ENCODE data around the gene FBRS. TPM values are rescaled to one million over a fixed set of nuclear protein-coding genes. Genes with fewer than 3 reads are reported as not detected.
"Not testable (repeated sequence)": the region's sequence is repeated elsewhere in the genome, so short reads cannot be mapped to it uniquely, and the experiment has no call there.

FBRS gene
- total RNA-seq, 2 donors from 2014 or later, result 39.3 to 160 TPM

GRCh38 chr16:30700491-30700890 lies 42.3 kb downstream of the FBRS start:
- peaks cover 10 to 25% of the 10 kb centered on the region in 2 donors for H3K4me1 ChIP-seq (ENCODE audit: control insufficient read depth in 1 of 2, low read depth in 2 of 2)
- ATAC-seq (ENCODE audit: insufficient number of reproducible peaks, low FRiP score, low read depth) (no peak), DNase-seq (ENCODE audit: low spot score) (no peak)
- no peak overlapping the region for H3K4me3 ChIP-seq
- no peak for TF ChIP-seq CTCF (IDR thresholded peaks at IDR 0.05)
- peaks cover 37% of the 10 kb centered on the region for H3K36me3 ChIP-seq
- H3K9me3 ChIP-seq, result no peaks in the 10 kb centered on the region
- peak overlapping the region in 1 of 2 donors; percentile 21 for H3K27ac ChIP-seq
- no peaks in the 10 kb centered on the region for H3K27me3 ChIP-seq (replicated peaks; ENCODE audit: insufficient read depth)

- no peak for DNase-seq (ENCODE audit: low spot score)
- Histone ChIP-seq H3K27ac (peak overlapping the region in 1 of 2 donors; percentile 21), H3K9me3 (no peaks in the 10 kb centered on the region), H3K36me3 (peaks cover 42% of the 10 kb centered on the region), H3K4me1 (ENCODE audit: control insufficient read depth in 1 of 2, low read depth in 2 of 2) (peaks cover 10 to 25% of the 10 kb centered on the region in 2 donors), H3K4me3 (no peak overlapping the region), H3K27me3 (replicated peaks; ENCODE audit: insufficient read depth) (no peaks in the 10 kb centered on the region)
- no peak for ATAC-seq (ENCODE audit: insufficient number of reproducible peaks, low FRiP score, low read depth)
- TF ChIP-seq CTCF (IDR thresholded peaks at IDR 0.05), result no peak
Measured at GRCh38 chr16:30700971-30701370, 42.7 kb downstream of the FBRS start.

- not testable (repeated sequence) for H3K4me3 ChIP-seq, H3K27ac ChIP-seq
- peaks cover 60% of the 10 kb centered on the region for H3K36me3 ChIP-seq
Measured at GRCh38 chr16:30703071-30703470, 44.8 kb downstream of the FBRS start.

GRCh38 chr16:30703971-30704370 lies 45.7 kb downstream of the FBRS start:
- H3K4me1 ChIP-seq (ENCODE audit: control insufficient read depth in 1 of 2, low read depth in 2 of 2), result peaks cover 7 to 17% of the 10 kb centered on the region in 2 donors
- H3K4me3 ChIP-seq, result no peak overlapping the region
- no peak for DNase-seq (ENCODE audit: low spot score)
- no peak for ATAC-seq (ENCODE audit: insufficient number of reproducible peaks, low FRiP score, low read depth)
- peaks cover 68% of the 10 kb centered on the region for H3K36me3 ChIP-seq
- no peaks in the 10 kb centered on the region for H3K9me3 ChIP-seq
- TF ChIP-seq CTCF (IDR thresholded peaks at IDR 0.05), result no peak
- no peaks in the 10 kb centered on the region for H3K27me3 ChIP-seq (replicated peaks; ENCODE audit: insufficient read depth)
- no peak overlapping the region for H3K27ac ChIP-seq

More at GRCh38 chr16:30703071-30703470, 44.8 kb downstream of the FBRS start:
- not testable (repeated sequence) for H3K9me3 ChIP-seq; H3K27me3 ChIP-seq (replicated peaks; ENCODE audit: insufficient read depth); DNase-seq (ENCODE audit: low spot score); ATAC-seq (ENCODE audit: insufficient number of reproducible peaks, low FRiP score, low read depth)
- peaks cover 7 to 17% of the 10 kb centered on the region in 2 donors for H3K4me1 ChIP-seq (ENCODE audit: control insufficient read depth in 1 of 2, low read depth in 2 of 2)

GRCh38 chr16:30706046-30706445 lies 47.8 kb downstream of the FBRS start:
- Histone ChIP-seq H3K36me3 (peaks cover 85% of the 10 kb centered on the region), H3K9me3 (no peaks in the 10 kb centered on the region), H3K4me3 (no peak overlapping the region), H3K27ac (no peak overlapping the region), H3K4me1 (ENCODE audit: control insufficient read depth in 1 of 2, low read depth in 2 of 2) (no peaks in the 10 kb centered on the region), H3K27me3 (replicated peaks; ENCODE audit: insufficient read depth) (no peaks in the 10 kb centered on the region)
- ATAC-seq (ENCODE audit: insufficient number of reproducible peaks, low FRiP score, low read depth), result no peak
- no peak for DNase-seq (ENCODE audit: low spot score)
- no peak for TF ChIP-seq CTCF (IDR thresholded peaks at IDR 0.05)

GRCh38 chr16:30710971-30711370 lies 52.7 kb downstream of the FBRS start:
- H3K4me1 ChIP-seq (ENCODE audit: control insufficient read depth in 1 of 2, low read depth in 2 of 2), result peaks cover 0 to 7% of the 10 kb centered on the region in 2 donors
- H3K36me3 ChIP-seq, result peaks cover 83% of the 10 kb centered on the region
- no peaks in the 10 kb centered on the region for H3K27me3 ChIP-seq (replicated peaks; ENCODE audit: insufficient read depth)
- H3K4me3 ChIP-seq, result no peak overlapping the region
- TF ChIP-seq CTCF (IDR thresholded peaks at IDR 0.05), result no peak
- ATAC-seq (ENCODE audit: insufficient number of reproducible peaks, low FRiP score, low read depth) (no peak), DNase-seq (ENCODE audit: low spot score) (no peak)
- H3K9me3 ChIP-seq, result no peaks in the 10 kb centered on the region
- no peak overlapping the region for H3K27ac ChIP-seq

Data from thoracic aorta (tissue), 2 donors.